ENCODE data around the gene WARS2.

DNA sequence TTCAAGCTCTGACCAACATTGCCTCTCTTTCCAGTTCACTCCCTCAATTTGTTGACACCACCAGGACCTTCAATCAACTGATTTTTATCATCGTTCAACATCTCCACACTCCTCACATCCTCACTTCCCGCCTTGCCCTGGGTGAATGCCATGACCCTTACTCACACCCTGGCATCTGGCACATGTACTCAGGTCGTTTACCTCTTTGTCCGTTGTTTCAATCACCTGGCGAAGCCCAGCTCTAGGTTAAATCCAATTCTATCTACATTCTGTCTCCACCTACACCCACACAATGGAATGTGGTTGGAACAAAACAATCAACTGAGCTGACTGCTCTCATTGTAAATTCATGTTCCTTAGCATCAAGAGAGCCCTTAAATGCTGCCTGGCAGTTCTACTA, 128.1 kb downstream of the WARS2 start:
- TF ChIP-seq POLR2A (IDR thresholded peaks at IDR 0.05; ENCODE audit: low read depth) (no peak), EP300 (IDR thresholded peaks at IDR 0.05) (no peak)
- TF ChIP-seq, protein P1, sequence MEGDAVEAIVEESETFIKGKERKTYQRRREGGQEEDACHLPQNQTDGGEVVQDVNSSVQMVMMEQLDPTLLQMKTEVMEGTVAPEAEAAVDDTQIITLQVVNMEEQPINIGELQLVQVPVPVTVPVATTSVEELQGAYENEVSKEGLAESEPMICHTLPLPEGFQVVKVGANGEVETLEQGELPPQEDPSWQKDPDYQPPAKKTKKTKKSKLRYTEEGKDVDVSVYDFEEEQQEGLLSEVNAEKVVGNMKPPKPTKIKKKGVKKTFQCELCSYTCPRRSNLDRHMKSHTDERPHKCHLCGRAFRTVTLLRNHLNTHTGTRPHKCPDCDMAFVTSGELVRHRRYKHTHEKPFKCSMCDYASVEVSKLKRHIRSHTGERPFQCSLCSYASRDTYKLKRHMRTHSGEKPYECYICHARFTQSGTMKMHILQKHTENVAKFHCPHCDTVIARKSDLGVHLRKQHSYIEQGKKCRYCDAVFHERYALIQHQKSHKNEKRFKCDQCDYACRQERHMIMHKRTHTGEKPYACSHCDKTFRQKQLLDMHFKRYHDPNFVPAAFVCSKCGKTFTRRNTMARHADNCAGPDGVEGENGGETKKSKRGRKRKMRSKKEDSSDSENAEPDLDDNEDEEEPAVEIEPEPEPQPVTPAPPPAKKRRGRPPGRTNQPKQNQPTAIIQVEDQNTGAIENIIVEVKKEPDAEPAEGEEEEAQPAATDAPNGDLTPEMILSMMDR (IDR thresholded peaks at IDR 0.05): no peak
